Mesenchymal stem cell (in vitro differentiated cells and primary cell): ENCODE data around the gene LMTK2.

Source experiments
- DNase-seq: peaks from one replicate; pipeline ENCODE4 v3.0.0-alpha.2; 2013
- H2AFZ ChIP-seq: one replicate; pipeline ENCODE4 v1.6.1; 2013; ENCODE audit warnings: low read depth, mild to moderate bottlenecking, control low read depth, inconsistent platforms, low read length, moderate library complexity
- H2AK5ac ChIP-seq: 2 replicates; pipeline ENCODE4 v1.6.1; 2013; ENCODE audit warnings: low read length, moderate library complexity, mild to moderate bottlenecking, inconsistent platforms; ENCODE audit not compliant: severe bottlenecking
- H2BK120ac ChIP-seq: one replicate; pipeline ENCODE4 v1.6.1; 2013; ENCODE audit warnings: low read depth, mild to moderate bottlenecking, inconsistent platforms, low read length, moderate library complexity
- H2BK12ac ChIP-seq, 2 experiments: one replicate each; pipeline ENCODE4 v1.6.1; 2013; ENCODE audit warnings: inconsistent platforms in 2 of 2, low read length in 2 of 2, mild to moderate bottlenecking in 2 of 2, moderate library complexity in 2 of 2, control low read depth in 1 of 2
- H2BK15ac ChIP-seq: one replicate; pipeline ENCODE4 v1.6.1; 2013; ENCODE audit warnings: mild to moderate bottlenecking, low read depth, inconsistent platforms; ENCODE audit not compliant: poor library complexity, severe bottlenecking
- H2BK5ac ChIP-seq: 2 replicates; pipeline ENCODE4 v1.6.1; 2013; ENCODE audit warnings: low read depth, mild to moderate bottlenecking, low read length, control low read depth, inconsistent platforms; ENCODE audit not compliant: poor library complexity, severe bottlenecking
- H3K14ac ChIP-seq, 2 experiments: one replicate each; pipeline ENCODE4 v1.6.1; 2013; ENCODE audit warnings: inconsistent platforms in 2 of 2, low read length in 2 of 2, control low read depth in 1 of 2, mild to moderate bottlenecking in 1 of 2, moderate library complexity in 1 of 2
- H3K18ac ChIP-seq, 2 experiments: one replicate each; pipeline ENCODE4 v1.6.1; 2013; ENCODE audit warnings: inconsistent platforms in 2 of 2, low read length in 2 of 2, control low read depth in 1 of 2, low read depth in 1 of 2, mild to moderate bottlenecking in 1 of 2
- H3K23ac ChIP-seq, 2 experiments: one replicate each; pipeline ENCODE4 v1.6.1; 2013; ENCODE audit warnings: inconsistent platforms in 2 of 2, low read length in 2 of 2, mild to moderate bottlenecking in 2 of 2, moderate library complexity in 2 of 2, control low read depth in 1 of 2
- H3K27ac ChIP-seq: 2 replicates; pipeline ENCODE4 v1.5.1; 2013; ENCODE audit warnings: mild to moderate bottlenecking, moderate library complexity, low read length, control low read depth, inconsistent platforms; ENCODE audit not compliant: poor library complexity, severe bottlenecking
- H3K27me3 ChIP-seq, 2 experiments: 2 replicates each; pipeline versions ENCODE4 v1.6.1 to v1.7.0; 2013; ENCODE audit warnings: low read length in 2 of 2, mild to moderate bottlenecking in 2 of 2, moderate library complexity in 2 of 2, control low read depth in 1 of 2, inconsistent platforms in 1 of 2; ENCODE audit not compliant: control insufficient read depth in 1 of 2, insufficient read depth in 1 of 2
- H3K36me3 ChIP-seq, 2 experiments: 2 replicates each; pipeline versions ENCODE4 v1.6.1 to v1.7.0; 2013; ENCODE audit warnings: low read length in 2 of 2, control low read depth in 1 of 2, inconsistent platforms in 1 of 2, low read depth in 1 of 2, mild to moderate bottlenecking in 1 of 2; ENCODE audit not compliant: insufficient read depth in 2 of 2, control insufficient read depth in 1 of 2
- H3K4ac ChIP-seq, 2 experiments: one replicate each; pipeline ENCODE4 v1.6.1; 2013; ENCODE audit warnings: inconsistent platforms in 2 of 2, low read length in 2 of 2, mild to moderate bottlenecking in 2 of 2, moderate library complexity in 2 of 2, control low read depth in 1 of 2, low read depth in 1 of 2
- H3K4me1 ChIP-seq: 2 replicates; pipeline ENCODE4 v1.6.1; 2013; ENCODE audit warnings: low read depth, low read length, control low read depth; ENCODE audit not compliant: control insufficient read depth, insufficient read depth
- H3K4me2 ChIP-seq: 2 replicates; pipeline ENCODE4 v1.6.1; 2013; ENCODE audit warnings: low read length, mild to moderate bottlenecking, inconsistent platforms; ENCODE audit not compliant: poor library complexity, severe bottlenecking
- H3K4me3 ChIP-seq, 2 experiments: 2 replicates each; pipeline versions ENCODE4 v1.5.1 to v1.7.0; 2013; ENCODE audit warnings: low read length in 2 of 2, mild to moderate bottlenecking in 2 of 2, control low read depth in 1 of 2, low read depth in 1 of 2; ENCODE audit not compliant: insufficient read depth in 1 of 2
- H3K79me1 ChIP-seq: replicated peaks from 2 replicates; pipeline ENCODE4 v1.6.1; 2013; ENCODE audit warnings: mild to moderate bottlenecking, control low read depth, low read length, inconsistent platforms; ENCODE audit not compliant: poor library complexity, severe bottlenecking
- H3K9ac ChIP-seq: 2 replicates; pipeline ENCODE4 v1.7.0; 2013; ENCODE audit warnings: mild to moderate bottlenecking, low read length, moderate library complexity
- H3K9me3 ChIP-seq: 2 replicates; pipeline ENCODE4 v1.7.0; 2013; ENCODE audit warnings: mild to moderate bottlenecking, low read length; ENCODE audit not compliant: control insufficient read depth
- H4K8ac ChIP-seq: one replicate; pipeline ENCODE4 v1.6.1; 2013; ENCODE audit warnings: inconsistent platforms, mild to moderate bottlenecking, low read length, moderate library complexity
- H4K91ac ChIP-seq: one replicate; pipeline ENCODE4 v1.6.1; 2013; ENCODE audit warnings: mild to moderate bottlenecking, low read length, inconsistent platforms
- WGBS: methylation state at CpG from one replicate; pipeline ENCODE4 v1.1.7; 2013; ENCODE audit warnings: mixed read lengths; 5-methylcytosine and 5-hydroxymethylcytosine counted together

Gene LMTK2

DNA sequence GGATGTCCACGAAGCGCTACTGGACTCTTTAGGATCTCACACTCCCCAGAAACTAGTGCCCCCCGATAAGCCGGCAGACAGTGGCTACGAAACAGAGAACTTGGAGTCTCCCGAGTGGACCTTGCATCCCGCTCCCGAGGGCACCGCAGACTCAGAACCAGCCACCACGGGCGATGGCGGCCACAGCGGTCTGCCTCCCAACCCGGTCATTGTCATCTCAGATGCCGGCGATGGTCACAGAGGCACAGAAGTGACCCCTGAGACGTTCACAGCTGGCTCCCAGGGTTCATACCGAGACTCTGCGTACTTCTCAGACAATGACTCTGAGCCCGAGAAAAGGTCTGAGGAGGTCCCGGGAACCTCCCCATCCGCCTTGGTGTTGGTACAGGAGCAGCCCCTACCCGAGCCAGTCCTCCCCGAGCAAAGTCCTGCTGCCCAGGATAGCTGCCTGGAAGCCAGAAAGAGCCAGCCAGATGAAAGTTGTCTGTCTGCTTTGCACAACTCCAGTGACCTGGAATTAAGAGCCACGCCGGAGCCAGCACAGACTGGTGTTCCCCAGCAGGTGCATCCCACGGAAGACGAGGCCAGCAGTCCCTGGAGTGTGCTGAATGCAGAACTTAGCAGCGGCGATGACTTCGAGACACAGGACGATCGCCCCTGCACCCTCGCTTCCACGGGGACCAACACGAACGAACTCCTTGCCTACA, 87.0 kb downstream of the LMTK2 start:
- Histone ChIP-seq H4K8ac (no peak overlapping the region), H2BK15ac (no peak overlapping the region), H3K4ac (no peak overlapping the region), H3K27ac (no peak overlapping the region), H2BK12ac (no peak overlapping the region), H3K9ac (no peak overlapping the region), H3K27me3 (no peaks in the 10 kb centered on the region), H2BK5ac (no peak overlapping the region), H2AFZ (no peak overlapping the region), H2AK5ac (no peak overlapping the region), H3K18ac (no peak overlapping the region), H3K14ac (no peak overlapping the region), H2BK120ac (no peak overlapping the region), H3K36me3 (peaks cover 44 to 65% of the 10 kb centered on the region in 2 experiments), H3K79me1 (peaks cover 15% of the 10 kb centered on the region), H3K4me2 (no peak overlapping the region), H3K4me3 (no peak overlapping the region), H4K91ac (no peak overlapping the region), H3K23ac (no peak overlapping the region), H3K9me3 (no peaks in the 10 kb centered on the region), H3K4me1 (peaks cover 5% of the 10 kb centered on the region)
- DNase-seq: no peak
- WGBS: 98% methylated on average over 37 of the region's 37 CpGs

GRCh38 chr7:98194186-98194585, 87.5 kb downstream of the LMTK2 start:
- Histone ChIP-seq H4K8ac (no peak overlapping the region), H2BK15ac (no peak overlapping the region), H3K14ac (no peak overlapping the region), H3K36me3 (peaks cover 44 to 63% of the 10 kb centered on the region in 2 experiments), H2AFZ (no peak overlapping the region), H3K9me3 (no peaks in the 10 kb centered on the region), H3K4me2 (no peak overlapping the region), H3K4me1 (peaks cover 5% of the 10 kb centered on the region), H3K27me3 (no peaks in the 10 kb centered on the region), H3K18ac (no peak overlapping the region), H2BK120ac (no peak overlapping the region), H3K23ac (no peak overlapping the region), H4K91ac (no peak overlapping the region), H3K9ac (no peak overlapping the region), H2BK12ac (no peak overlapping the region), H3K4ac (no peak overlapping the region), H3K27ac (no peak overlapping the region), H3K4me3 (no peak overlapping the region), H2AK5ac (no peak overlapping the region), H2BK5ac (no peak overlapping the region), H3K79me1 (peaks cover 13% of the 10 kb centered on the region)
- no peak for DNase-seq
- WGBS: 98% methylated on average over 25 of the region's 28 CpGs

DNA sequence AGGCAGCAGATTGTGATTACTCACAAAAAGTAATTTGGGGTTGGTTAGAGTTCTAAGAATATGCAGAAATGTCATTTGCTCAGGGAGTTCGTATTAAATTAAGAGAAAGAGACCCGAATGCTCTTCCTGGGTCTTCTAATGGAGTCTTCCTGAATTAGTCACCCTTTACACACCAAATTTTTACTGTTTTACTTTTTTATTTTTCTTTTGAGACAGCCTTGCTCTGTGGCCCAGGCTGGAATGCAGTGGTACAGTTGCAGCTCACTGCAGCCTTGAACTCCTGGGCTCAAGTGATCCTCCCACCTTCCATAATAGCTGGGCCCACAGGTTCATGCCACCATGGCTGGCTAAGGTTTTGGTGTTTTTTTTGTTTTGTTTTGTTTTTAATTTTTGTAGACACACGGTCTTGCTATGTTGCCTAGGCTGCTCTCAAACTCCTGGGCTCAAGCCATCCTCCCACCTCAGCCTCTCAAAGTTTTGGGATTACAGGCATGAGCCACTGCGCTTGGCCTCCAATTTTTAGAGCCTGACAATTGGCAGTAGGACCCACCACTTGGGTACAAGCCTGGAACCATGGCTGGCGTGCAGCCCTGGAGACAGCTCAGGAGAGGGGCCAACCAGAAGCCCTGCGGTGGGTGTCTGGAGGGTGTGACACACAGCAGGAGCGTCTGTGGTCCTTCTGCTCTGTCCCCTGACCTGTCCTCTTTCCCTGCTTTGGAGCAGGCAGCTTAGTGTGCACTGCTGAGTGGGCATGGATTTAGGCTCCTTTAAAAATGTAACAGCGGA, 88.2 kb downstream of the LMTK2 start:
- WGBS: 93% methylated on average over 7 of the region's 8 CpGs
- no peaks in the 10 kb centered on the region for H3K9me3 ChIP-seq
- H2AFZ ChIP-seq: no peak overlapping the region
- H3K36me3 ChIP-seq: peaks cover 39 to 57% of the 10 kb centered on the region in 2 experiments
- no peak overlapping the region for H3K4me3 ChIP-seq
- peaks cover 13% of the 10 kb centered on the region for H3K79me1 ChIP-seq
- no peak overlapping the region for H2BK15ac ChIP-seq
- H3K23ac ChIP-seq: no peak overlapping the region
- no peak overlapping the region for H3K4me2 ChIP-seq
- no peak overlapping the region for H3K4ac ChIP-seq
- no peaks in the 10 kb centered on the region for H3K27me3 ChIP-seq
- H2BK5ac ChIP-seq: no peak overlapping the region
- no peak overlapping the region for H4K8ac ChIP-seq
- no peak for DNase-seq
- H2BK120ac ChIP-seq: no peak overlapping the region
- no peak overlapping the region for H4K91ac ChIP-seq
- no peak overlapping the region for H2AK5ac ChIP-seq
- H2BK12ac ChIP-seq: no peak overlapping the region
- H3K14ac ChIP-seq: no peak overlapping the region
- H3K4me1 ChIP-seq: peaks cover 7% of the 10 kb centered on the region
- no peak overlapping the region for H3K18ac ChIP-seq
- no peak overlapping the region for H3K9ac ChIP-seq
- no peak overlapping the region for H3K27ac ChIP-seq
